ENCODE measurements around the gene FHOD3. TPM values are rescaled to one million over a fixed set of nuclear protein-coding genes. Genes with fewer than 3 reads are reported as not detected.
A peak's percentile ranks its signal among the peaks of the same experiment; 100 is the strongest.
"Not testable (repeated sequence)": the region's sequence is repeated elsewhere in the genome, so short reads cannot be mapped to it uniquely, and the experiment has no call there.

FHOD3 gene
- total RNA-seq, 1 experiment from 2014 or later, result 8.7 TPM

- DNase-seq (ENCODE audit: low read depth), result no peak
Measured at GRCh38 chr18:36543991-36544725, 246.6 kb downstream of the FHOD3 start.

- DNase-seq (ENCODE audit: low read depth), result no peak
Measured at GRCh38 chr18:36545821-36546427, 248.4 kb downstream of the FHOD3 start.

- DNase-seq (ENCODE audit: low read depth), result no peak
Measured at GRCh38 chr18:36546876-36547275, 249.4 kb downstream of the FHOD3 start.

GRCh38 chr18:36547544-36547943, 250.0 kb downstream of the FHOD3 start:
- no peak for DNase-seq (ENCODE audit: low read depth)

GRCh38 chr18:36551274-36551673, 253.8 kb downstream of the FHOD3 start:
- not testable (repeated sequence) for DNase-seq (ENCODE audit: low read depth)

GRCh38 chr18:36558234-36558633, 260.7 kb downstream of the FHOD3 start:
- DNase-seq (ENCODE audit: low read depth), result no peak

- no peak for DNase-seq (ENCODE audit: low read depth)
Measured at GRCh38 chr18:36559149-36559857, 261.8 kb downstream of the FHOD3 start.

GRCh38 chr18:36560187-36560586, 262.7 kb downstream of the FHOD3 start:
- DNase-seq (ENCODE audit: low read depth), result no peak

- no peak for DNase-seq (ENCODE audit: low read depth)
Measured at GRCh38 chr18:36561046-36561445, 263.5 kb downstream of the FHOD3 start.

- no peak for DNase-seq (ENCODE audit: low read depth)
Measured at GRCh38 chr18:36564841-36565240, 267.3 kb downstream of the FHOD3 start.

GRCh38 chr18:36567800-36568199, 270.3 kb downstream of the FHOD3 start:
- DNase-seq (ENCODE audit: low read depth), result no peak

- DNase-seq (ENCODE audit: low read depth), result no peak
Measured at GRCh38 chr18:36568487-36568886, 271.0 kb downstream of the FHOD3 start.

- peak; percentile 53 for DNase-seq (ENCODE audit: low read depth)
Measured at GRCh38 chr18:36572135-36572856, 274.8 kb downstream of the FHOD3 start.

- no peak for DNase-seq (ENCODE audit: low read depth)
Measured at GRCh38 chr18:36576339-36576738, 278.8 kb downstream of the FHOD3 start.

- peak; percentile 21 for DNase-seq (ENCODE audit: low read depth)
Measured at GRCh38 chr18:36578871-36579710, 281.6 kb downstream of the FHOD3 start.

- DNase-seq (ENCODE audit: low read depth), result peak; percentile 38
Measured at GRCh38 chr18:36580266-36580665, 282.8 kb downstream of the FHOD3 start.

GRCh38 chr18:36580874-36581750, 283.6 kb downstream of the FHOD3 start:
- peak; percentile 61 for DNase-seq (ENCODE audit: low read depth)

GRCh38 chr18:36582988-36583745, 285.7 kb downstream of the FHOD3 start:
- DNase-seq (ENCODE audit: low read depth), result no peak

GRCh38 chr18:36589857-36590543, 292.5 kb downstream of the FHOD3 start:
- no peak for DNase-seq (ENCODE audit: low read depth)
